Left lobe of liver (tissue), 2 donors: Measurements from ENCODE around the gene FHIP1A. TPM values are rescaled to one million over a fixed set of nuclear protein-coding genes. Genes with fewer than 3 reads are reported as not detected.

Source experiments
- ATAC-seq: fragments of 200-7000 bp; cut with Tn5 transposase; one replicate; pipeline ENCODE4 v1.9.1; 2020; ENCODE audit warnings: mild to moderate bottlenecking, moderate library complexity
- DNase-seq: peaks from one replicate; pipeline ENCODE4 v3.0.0-alpha.2; 2020; ENCODE audit warnings: low spot score
- total RNA-seq: library from RNA; stranded (reverse); gene quantifications from one replicate; pipeline ENCODE4 v1.2.1, GENCODE V29; 2021
- donor health status: DM: no; HTN: no; CAD: no; lungs with moderate emphysema.
- donor health status: DM: no; HTN: yes; CAD: no.

FHIP1A gene
- total RNA-seq, 1 donor from 2014 or later, result 4.0 TPM

- DNase-seq (no peak), ATAC-seq (no peak)
These were observed 45.5 kb downstream of the FHIP1A start for GRCh38 chr4:151454513-151454912.

DNA sequence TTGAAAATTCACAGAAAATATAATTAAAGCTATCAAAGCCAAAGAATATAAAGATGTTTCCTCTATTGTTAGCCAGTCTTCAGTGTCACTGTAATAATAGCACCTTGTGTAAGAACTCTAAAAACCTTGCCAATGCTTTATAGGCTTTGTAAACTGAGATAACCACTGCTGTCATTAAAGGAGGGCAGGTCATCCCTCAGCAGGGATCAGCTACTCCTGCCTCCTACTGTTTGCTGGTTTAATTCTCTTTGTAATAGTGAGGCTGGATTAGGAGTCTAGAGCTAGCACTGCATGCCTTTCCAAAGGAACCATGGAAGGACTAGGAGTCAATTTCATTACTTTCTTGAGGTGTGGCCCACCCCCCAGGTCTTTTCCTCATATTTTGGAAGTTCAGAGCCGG lies 46.2 kb downstream of the FHIP1A start:
- ATAC-seq (no peak), DNase-seq (no peak)

- ATAC-seq, result no peak
- DNase-seq, result no peak
These were observed 49.2 kb downstream of the FHIP1A start for GRCh38 chr4:151458148-151458547.

Other genes starting within 250 kb of the FHIP1A start
- gene PRSS48, start 132.0 kb upstream of the FHIP1A start, total RNA-seq, result not detected
- 38.7 TPM for gene SH3D19, start 83.6 kb upstream of the FHIP1A start, total RNA-seq